GM10266 (cell line): ENCODE measurements around the gene LYPD8.

Source experiments
- DNase-seq: peaks from one replicate; pipeline ENCODE4 v3.0.0; 2012; ENCODE audit errors: extremely low spot score
- CTCF ChIP-seq: IDR thresholded peaks from 2 replicates; pipeline ENCODE4 v1.5.1; 2012; ENCODE audit warnings: mild to moderate bottlenecking, low read depth; ENCODE audit not compliant: control insufficient read depth, insufficient read depth; ENCODE audit errors: missing control alignments

The LYPD8 gene

GRCh38 chr1:248757784-248758195 lies 2.2 kb upstream of the LYPD8 start:
- DNase-seq: no peak
- TF ChIP-seq CTCF: no peak

- no peak for DNase-seq
- no peak for TF ChIP-seq CTCF
Measured at GRCh38 chr1:248756636-248757035, 1.1 kb upstream of the LYPD8 start.

GRCh38 chr1:248756151-248756550 lies 592 bp upstream of the LYPD8 start:
- TF ChIP-seq CTCF: no peak
- no peak for DNase-seq

GRCh38 chr1:248753708-248754280 lies 1.8 kb downstream of the LYPD8 start:
- no peak for DNase-seq
- TF ChIP-seq CTCF: no peak

- no peak for DNase-seq
- no peak for TF ChIP-seq CTCF
Measured at GRCh38 chr1:248753029-248753594, 2.4 kb downstream of the LYPD8 start.

GRCh38 chr1:248752161-248753028 lies 3.2 kb downstream of the LYPD8 start:
- TF ChIP-seq CTCF: no peak
- DNase-seq: no peak

GRCh38 chr1:248751635-248752034 lies 3.9 kb downstream of the LYPD8 start:
- DNase-seq: no peak
- TF ChIP-seq CTCF: no peak
